Mesothelial cell of epicardium (in vitro differentiated cells): ENCODE measurements around the gene ADAMTSL5. TPM values are rescaled to one million over a fixed set of nuclear protein-coding genes. Genes with fewer than 3 reads are reported as not detected.

Experiments used
- DNase-seq, 2 experiments: peaks; one replicate each; pipeline ENCODE4 v3.0.0; 2021; ENCODE audit warnings: low spot score in 2 of 2; ENCODE audit not compliant: unreplicated experiment in 2 of 2
- H3K27ac Mint-ChIP-seq: 2 replicates; pipeline ENCODE4 v1.8.0; 2021; ENCODE audit warnings: mixed read lengths
- H3K27me3 Mint-ChIP-seq: 2 replicates; pipeline ENCODE4 v1.8.0; 2021; ENCODE audit warnings: low read depth, mixed read lengths
- H3K36me3 Mint-ChIP-seq: 2 replicates; pipeline ENCODE4 v1.8.0; 2021; ENCODE audit warnings: mixed read lengths
- H3K4me1 Mint-ChIP-seq: 2 replicates; pipeline ENCODE4 v1.8.0; 2021; ENCODE audit warnings: mixed read lengths
- H3K4me3 Mint-ChIP-seq: 2 replicates; pipeline ENCODE4 v1.8.0; 2021; ENCODE audit warnings: mild to moderate bottlenecking, moderate library complexity, mixed read lengths
- H3K9me3 Mint-ChIP-seq: 2 replicates; pipeline ENCODE4 v1.8.0; 2021; ENCODE audit warnings: mixed read lengths
- total RNA-seq: library from RNA; stranded (reverse); gene quantifications from 3 replicates; pipeline ENCODE4 v1.2.1, GENCODE V29; 2021
- TF ChIP-seq, protein P1 (sequence below): fragments of 200-600 bp; sonication (generic); IDR thresholded peaks from one replicate; pipeline ENCODE4 v1.5.0; 2021; ENCODE audit warnings: antibody characterized with exemption; ENCODE audit not compliant: unreplicated experiment

ADAMTSL5 gene, protein sequence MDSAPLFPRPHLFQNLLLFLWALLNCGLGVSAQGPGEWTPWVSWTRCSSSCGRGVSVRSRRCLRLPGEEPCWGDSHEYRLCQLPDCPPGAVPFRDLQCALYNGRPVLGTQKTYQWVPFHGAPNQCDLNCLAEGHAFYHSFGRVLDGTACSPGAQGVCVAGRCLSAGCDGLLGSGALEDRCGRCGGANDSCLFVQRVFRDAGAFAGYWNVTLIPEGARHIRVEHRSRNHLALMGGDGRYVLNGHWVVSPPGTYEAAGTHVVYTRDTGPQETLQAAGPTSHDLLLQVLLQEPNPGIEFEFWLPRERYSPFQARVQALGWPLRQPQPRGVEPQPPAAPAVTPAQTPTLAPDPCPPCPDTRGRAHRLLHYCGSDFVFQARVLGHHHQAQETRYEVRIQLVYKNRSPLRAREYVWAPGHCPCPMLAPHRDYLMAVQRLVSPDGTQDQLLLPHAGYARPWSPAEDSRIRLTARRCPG
- 4.0 to 4.6 TPM (median 4.3 TPM) in 3 replicates for total RNA-seq

DNA sequence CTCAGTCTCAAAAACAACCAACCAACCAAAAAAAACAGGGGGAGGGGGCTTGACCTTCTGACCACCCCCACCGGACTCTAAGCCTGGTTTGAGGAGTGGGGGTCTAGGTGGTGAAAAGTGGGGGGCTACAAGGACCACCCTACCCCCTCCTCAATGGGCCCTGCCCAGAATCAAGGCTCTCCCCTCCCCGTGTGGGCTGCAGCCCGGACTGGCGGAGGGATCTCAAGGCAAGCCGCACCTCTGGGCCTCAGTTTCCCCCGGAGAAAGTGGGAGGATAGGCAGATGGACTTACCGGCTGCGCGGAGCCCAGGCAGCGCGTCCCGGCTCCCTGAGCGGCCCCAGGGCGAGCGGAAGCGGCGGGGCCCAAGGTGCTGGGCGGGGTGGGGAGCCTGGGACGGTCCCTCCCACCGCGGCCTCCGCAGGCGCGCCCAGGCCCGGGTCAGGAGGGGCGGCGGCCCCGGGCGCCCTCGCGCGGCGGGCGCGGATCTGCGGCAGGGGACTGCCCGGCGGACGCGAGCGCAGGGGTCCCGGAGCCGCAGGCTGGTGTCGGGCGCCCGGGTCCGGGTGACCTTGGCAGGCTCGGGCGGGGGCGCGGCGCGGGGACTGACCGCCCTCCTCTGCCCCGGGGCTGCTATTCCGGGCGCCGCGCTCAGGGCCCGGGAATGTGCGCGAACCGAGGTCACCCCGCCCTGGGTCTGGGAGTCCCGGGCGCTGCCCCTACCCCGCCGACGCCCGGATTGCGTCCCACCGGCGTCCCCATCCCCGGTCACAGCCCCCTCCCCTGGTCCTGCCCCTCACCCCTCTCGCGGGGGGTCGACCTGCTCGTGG lies at the start of gene ADAMTSL5:
Gene ADAMTSL5 (minus strand): TSS at position 349 of the 828 bp plus-strand sequence. CDS start 2,076 bp downstream, outside the sequence.
- H3K36me3 Mint-ChIP-seq: no peaks in the 10 kb centered on the region
- no peak for DNase-seq
- H3K9me3 Mint-ChIP-seq: no peaks in the 10 kb centered on the region
- H3K27ac Mint-ChIP-seq: no peak within 1 kb of the TSS
- peaks cover 57% of the 10 kb centered on the region for H3K27me3 Mint-ChIP-seq
- peaks cover 11% of the 10 kb centered on the region for H3K4me1 Mint-ChIP-seq
- H3K4me3 Mint-ChIP-seq: peak within 1 kb of the TSS; percentile 53
- TF ChIP-seq, protein P1, sequence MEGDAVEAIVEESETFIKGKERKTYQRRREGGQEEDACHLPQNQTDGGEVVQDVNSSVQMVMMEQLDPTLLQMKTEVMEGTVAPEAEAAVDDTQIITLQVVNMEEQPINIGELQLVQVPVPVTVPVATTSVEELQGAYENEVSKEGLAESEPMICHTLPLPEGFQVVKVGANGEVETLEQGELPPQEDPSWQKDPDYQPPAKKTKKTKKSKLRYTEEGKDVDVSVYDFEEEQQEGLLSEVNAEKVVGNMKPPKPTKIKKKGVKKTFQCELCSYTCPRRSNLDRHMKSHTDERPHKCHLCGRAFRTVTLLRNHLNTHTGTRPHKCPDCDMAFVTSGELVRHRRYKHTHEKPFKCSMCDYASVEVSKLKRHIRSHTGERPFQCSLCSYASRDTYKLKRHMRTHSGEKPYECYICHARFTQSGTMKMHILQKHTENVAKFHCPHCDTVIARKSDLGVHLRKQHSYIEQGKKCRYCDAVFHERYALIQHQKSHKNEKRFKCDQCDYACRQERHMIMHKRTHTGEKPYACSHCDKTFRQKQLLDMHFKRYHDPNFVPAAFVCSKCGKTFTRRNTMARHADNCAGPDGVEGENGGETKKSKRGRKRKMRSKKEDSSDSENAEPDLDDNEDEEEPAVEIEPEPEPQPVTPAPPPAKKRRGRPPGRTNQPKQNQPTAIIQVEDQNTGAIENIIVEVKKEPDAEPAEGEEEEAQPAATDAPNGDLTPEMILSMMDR: no peak

DNA sequence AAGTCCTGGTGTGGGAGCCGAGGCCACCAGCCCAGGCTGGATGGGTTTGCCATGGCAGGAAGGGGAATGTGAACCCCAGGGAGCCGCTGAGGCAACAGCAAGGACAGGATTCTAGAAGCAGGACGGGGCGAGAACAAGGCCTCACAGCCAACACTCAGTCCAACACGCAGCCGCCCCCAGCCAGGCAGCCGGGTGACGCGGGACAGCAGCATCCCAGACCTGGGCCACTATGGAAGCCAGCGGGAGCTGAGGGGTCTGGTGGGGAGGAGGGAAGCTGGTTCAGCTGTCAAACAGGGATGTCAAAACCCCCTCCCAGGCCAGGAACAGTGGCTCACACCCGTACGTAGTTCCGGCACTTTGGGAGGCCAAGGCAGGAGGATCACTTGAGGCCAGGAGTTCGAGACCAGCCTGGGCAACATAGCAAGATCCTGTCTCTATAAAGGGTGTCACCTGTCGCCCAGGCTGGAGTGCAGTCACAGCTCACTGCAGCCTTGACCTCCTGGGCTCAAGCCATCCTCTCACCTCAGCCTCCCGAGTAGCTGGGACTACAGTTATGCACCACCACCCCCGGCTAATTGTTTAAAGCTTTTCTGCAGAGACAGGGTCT lies 48.5 kb upstream of the ADAMTSL5 start:
- TF ChIP-seq, protein P1: no peak
- no peak for DNase-seq
- H3K9me3 Mint-ChIP-seq: no peaks in the 10 kb centered on the region
- H3K36me3 Mint-ChIP-seq: peaks cover 17% of the 10 kb centered on the region
- H3K27me3 Mint-ChIP-seq: no peaks in the 10 kb centered on the region
- H3K27ac Mint-ChIP-seq: no peak overlapping the region
- H3K4me3 Mint-ChIP-seq: no peak overlapping the region
- peaks cover 8% of the 10 kb centered on the region for H3K4me1 Mint-ChIP-seq

DNA sequence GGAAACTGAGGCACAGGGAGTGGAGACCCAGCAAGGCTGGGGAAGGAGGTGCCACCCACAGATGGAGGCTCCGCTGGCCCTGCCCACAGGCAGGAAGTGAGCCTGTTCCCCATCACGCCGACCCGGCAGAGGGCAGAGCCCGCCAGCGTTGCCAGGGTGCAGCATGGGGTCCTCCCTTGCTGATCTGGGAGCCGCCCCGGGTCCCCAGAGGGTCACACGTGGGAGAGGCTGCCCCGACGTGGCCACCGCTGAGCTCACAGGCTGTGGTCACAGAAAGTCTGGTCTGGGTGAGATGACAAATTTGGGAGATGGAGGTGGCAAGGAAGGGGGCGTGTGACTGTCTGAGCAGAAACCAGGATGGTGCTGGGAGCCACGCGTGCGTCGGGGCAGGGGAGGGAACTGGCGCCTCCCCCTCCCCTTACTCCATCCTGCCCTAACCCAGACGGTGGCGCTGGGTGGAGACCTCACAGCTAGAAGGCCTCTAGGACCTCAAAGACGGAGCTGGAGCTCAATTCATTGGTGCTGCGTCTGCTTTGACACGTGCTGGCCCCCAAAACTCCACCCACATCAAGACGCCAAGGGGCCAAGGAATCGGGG lies 47.6 kb upstream of the ADAMTSL5 start:
- Mint-ChIP-seq H3K27ac (no peak overlapping the region), H3K36me3 (peaks cover 17% of the 10 kb centered on the region), H3K27me3 (no peaks in the 10 kb centered on the region), H3K4me1 (peaks cover 4% of the 10 kb centered on the region), H3K4me3 (no peak overlapping the region), H3K9me3 (no peaks in the 10 kb centered on the region)
- DNase-seq: no peak
- TF ChIP-seq, protein P1: no peak

DNA sequence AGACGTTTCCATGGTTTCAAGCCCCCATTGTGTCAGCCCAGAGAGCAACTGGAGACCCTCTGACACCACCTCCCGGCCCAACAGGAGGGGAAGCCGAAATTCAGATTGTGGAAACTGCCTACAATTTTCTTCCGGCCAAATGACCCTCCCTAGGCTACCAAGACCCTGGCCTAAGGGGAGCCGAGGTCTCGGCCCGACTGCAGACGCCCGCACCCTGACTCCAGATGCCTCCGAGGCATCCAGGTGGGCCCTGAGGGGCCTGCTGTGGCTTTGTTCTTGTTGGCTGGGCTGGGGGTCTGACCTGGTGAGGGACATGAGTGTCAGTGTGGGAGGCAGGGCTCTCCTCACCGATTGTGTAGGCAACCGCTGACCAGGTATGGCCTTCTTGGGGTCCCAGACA lies 45.7 kb upstream of the ADAMTSL5 start:
- Mint-ChIP-seq H3K4me1 (no peaks in the 10 kb centered on the region), H3K27ac (peak overlapping the region; percentile 48), H3K4me3 (no peak overlapping the region), H3K9me3 (no peaks in the 10 kb centered on the region), H3K36me3 (peaks cover 13% of the 10 kb centered on the region), H3K27me3 (no peaks in the 10 kb centered on the region)
- DNase-seq: no peak
- TF ChIP-seq, protein P1: no peak

DNA sequence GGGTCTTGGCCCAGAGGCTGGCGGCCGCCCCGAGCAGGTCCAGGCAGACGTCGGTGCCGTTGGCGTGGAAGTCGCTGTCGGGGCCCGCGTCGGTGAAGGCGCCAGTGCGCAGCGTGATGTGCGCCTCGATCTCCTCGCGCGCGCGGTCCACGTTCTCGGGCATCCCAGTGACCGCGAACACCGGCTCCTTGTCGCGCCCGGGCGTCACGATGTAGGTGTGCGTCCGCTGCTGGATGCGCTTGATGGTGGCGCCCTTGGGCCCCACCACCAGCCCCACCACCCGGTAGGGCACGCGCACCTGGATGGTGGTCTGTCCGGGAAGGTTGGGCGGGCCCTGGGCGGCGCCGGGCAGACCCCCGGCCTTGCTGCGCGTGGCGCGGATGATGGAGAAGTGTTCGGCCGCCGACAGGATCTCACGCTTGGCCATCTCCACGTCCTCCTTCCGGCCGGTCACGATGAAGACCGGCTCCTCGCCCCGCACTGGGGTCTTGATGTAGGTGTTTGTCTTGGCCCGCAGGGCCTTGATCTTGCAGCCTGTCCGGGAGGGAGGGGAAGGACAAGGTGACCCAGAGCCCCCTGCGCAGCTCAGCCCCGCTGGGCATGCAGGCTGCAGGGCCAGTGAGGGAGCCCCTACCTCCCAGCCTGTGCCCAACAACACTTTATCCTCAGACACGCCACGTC lies 43.7 kb upstream of the ADAMTSL5 start:
- no peak for DNase-seq
- no peak overlapping the region for H3K27ac Mint-ChIP-seq
- H3K4me1 Mint-ChIP-seq: no peaks in the 10 kb centered on the region
- H3K36me3 Mint-ChIP-seq: peaks cover 7% of the 10 kb centered on the region
- H3K9me3 Mint-ChIP-seq: no peaks in the 10 kb centered on the region
- no peaks in the 10 kb centered on the region for H3K27me3 Mint-ChIP-seq
- TF ChIP-seq, protein P1: no peak
- no peak overlapping the region for H3K4me3 Mint-ChIP-seq
